Breast epithelium (tissue), 3 donors: ENCODE data around the gene ELAVL1.

Source experiments
- CTCF ChIP-seq, 3 donors: fragments of 450-650 bp; IDR thresholded peaks; one replicate each; pipeline ENCODE4 v1.5.1; 2016 to 2017; ENCODE audit warnings: antibody characterized with exemption in 3 of 3, mild to moderate bottlenecking in 3 of 3, moderate library complexity in 3 of 3
- POLR2A ChIP-seq: fragments of 450-650 bp; IDR thresholded peaks from one replicate; pipeline ENCODE4 v1.6.1; 2016; ENCODE audit warnings: antibody characterized with exemption, mild to moderate bottlenecking, moderate library complexity

- TF ChIP-seq CTCF (IDR thresholded peaks at IDR 0.05), result peak; percentile 28 to 63 (median 51)
- no peak for TF ChIP-seq POLR2A
These were observed 34.6 kb downstream of the ELAVL1 start for GRCh38 chr19:7970716-7971448.
